HG03064 (cell line): ENCODE results near the gene CEP164.
"Not testable (repeated sequence)": the region's sequence is repeated elsewhere in the genome, so short reads cannot be mapped to it uniquely, and the experiment has no call there.

ENCODE experiments used
- ATAC-seq: cut with Tn5 transposase; IDR thresholded peaks from one replicate; pipeline ENCODE4 v1.9.1; 2021; ENCODE audit warnings: low read depth; ENCODE audit not compliant: unreplicated experiment

Gene CEP164

DNA sequence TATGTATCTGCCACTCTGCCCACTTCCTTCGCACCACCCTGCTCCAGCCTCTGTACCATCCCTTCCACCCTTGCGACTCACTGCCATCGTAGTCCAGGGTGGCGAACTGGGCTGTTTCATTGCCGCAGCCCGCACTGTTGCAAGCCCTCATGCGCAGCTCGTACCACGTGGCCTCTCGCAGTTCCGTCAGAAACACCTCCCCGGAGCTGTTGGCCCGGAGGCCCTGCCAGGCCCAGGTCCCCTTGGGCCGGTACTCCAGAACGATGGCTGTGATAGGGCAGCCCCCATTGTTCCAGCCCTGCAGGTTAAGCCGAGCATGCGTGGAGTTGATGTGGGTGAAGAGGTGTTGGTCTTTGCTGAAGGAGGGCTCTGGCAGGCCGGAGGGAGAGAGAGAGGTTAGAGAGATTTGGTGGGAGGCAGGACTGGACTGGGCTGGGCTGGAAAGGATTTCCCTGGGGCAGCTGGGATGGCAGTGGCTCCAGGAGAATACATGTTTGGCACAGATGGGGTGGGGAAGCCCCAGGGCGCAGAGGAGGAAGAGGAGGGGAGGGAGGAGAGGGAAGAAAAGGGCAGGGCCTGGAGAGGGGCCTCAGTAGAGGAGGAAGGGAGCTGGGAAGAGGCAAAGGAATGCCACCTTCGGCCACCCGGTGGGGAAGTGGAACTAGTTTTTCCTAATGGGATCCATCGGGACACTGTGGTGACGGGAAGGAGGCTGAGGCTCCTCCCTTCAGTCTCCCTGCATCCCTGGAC, 109.6 kb downstream of the CEP164 start:
- no peak for ATAC-seq

DNA sequence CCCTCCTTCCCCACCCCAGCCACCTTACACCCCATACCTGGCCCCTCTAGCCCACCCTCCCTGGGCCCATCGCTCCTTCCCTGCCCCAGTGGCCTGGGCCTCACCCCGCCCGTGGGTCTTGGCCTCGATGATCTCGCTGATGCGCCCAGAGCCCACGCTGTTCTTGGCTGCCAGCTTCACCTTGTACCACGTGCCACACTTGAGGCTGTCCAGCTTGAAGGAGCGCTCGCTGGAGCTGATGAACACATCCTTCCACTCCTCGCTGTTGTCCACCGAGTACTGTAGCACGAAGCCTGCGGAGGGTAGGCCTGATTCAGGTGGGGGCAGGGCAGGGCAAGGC, 110.1 kb downstream of the CEP164 start:
- ATAC-seq = no peak

- no peak for ATAC-seq
Measured at GRCh38 chr11:117438371-117439000, 110.8 kb downstream of the CEP164 start.

DNA sequence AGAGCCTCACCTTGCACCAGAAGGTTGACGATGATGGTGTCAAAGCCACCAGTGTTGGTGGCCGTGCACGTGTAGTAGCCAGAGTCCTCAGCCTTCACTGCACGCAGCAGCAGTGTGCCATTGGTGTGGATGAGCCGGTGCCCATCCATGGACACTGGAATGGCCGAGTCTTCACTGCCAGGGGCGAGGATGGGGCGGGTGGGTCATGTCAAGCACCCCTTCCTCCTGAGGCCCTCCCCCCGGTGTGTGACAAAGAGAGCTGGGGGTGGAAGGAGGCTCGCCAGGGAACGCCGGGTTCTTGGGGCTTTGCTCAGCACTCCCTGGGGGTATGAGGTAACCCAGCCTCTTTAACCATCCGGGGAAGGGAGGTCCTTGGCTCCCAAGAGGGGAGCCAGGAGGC, 111.6 kb downstream of the CEP164 start:
- ATAC-seq = no peak

- ATAC-seq = no peak
Measured at GRCh38 chr11:117440258-117440657, 112.6 kb downstream of the CEP164 start.

DNA sequence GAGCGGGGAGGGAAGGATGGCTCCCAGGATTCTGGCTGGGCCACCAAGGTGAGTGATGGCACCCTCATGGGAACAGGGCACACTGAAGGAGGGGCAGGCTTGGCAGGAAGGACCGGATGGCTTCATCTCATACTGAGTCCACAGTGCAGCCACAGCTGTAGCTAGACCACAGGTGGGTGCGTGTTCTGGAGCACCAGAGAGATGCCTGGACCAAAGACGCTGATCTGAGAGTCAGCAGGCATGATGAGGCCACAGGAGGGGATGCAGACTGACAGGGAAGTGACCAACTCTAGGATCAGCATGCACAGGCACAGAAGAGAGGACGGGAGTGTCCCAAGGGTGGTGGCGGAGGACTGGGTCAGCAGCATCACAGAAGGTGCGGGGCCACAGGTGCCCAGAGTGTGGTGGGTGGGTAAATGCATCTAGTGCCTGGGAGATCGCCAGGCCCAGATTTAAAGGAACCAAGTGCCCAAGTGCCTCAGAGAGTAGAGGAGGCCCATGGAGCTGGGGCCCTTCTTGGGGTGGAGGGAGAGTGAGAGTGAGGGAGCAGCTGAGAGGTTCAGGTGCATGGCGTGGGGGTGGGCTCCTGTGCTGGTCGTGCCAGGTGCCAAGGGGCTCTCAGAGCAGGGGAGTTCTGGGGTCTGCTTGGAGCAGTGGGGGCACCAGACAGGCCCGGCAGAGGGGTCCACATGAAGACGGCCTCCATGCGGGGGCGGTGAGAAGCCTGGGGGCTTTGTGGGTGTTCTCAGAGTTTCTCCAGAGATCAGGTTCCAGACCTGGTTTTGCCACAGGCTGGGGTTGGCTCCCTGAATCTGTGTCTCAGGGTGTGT, 113.7 kb downstream of the CEP164 start:
- no peak for ATAC-seq

DNA sequence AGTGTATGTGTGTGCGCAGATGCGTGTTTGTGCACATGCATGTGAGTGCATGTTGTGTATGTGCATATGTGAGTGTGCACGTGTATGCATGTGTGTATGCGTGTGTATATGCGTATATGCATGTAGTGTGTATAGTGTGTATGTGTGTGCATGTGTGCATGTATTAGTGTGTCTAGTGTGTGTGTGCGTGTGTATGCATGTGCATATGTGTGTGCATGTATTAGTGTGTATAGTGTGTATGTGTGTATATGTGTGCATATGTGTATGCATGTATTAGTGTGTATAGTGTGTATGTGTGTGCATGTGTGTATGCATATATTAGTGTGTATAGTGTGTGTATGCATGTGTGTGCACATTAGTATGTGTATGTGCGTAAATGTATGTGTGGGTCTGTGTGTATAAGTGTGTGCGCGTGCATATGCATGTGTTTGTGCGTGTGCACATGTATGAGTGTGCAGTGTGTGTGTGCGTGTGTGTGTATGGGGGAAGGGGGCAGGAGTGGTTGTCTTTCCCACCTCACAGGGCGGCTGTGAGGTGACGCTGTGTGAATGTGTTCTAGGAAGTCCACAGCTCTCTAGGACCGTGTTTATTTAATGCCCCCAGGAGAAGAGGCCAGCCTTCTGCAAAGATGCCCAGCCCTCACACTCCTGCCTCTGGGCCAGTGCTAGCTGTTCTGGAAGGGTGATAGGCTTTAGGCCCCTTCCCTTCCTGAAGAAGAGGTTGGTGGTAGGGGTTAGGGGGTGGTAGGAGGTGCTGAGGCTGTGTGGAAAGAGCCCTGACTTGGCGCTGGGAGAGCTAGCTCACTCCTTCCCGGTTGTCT, 114.6 kb downstream of the CEP164 start:
- ATAC-seq = no peak

GRCh38 chr11:117442869-117443239, 115.2 kb downstream of the CEP164 start:
- ATAC-seq = no peak

DNA sequence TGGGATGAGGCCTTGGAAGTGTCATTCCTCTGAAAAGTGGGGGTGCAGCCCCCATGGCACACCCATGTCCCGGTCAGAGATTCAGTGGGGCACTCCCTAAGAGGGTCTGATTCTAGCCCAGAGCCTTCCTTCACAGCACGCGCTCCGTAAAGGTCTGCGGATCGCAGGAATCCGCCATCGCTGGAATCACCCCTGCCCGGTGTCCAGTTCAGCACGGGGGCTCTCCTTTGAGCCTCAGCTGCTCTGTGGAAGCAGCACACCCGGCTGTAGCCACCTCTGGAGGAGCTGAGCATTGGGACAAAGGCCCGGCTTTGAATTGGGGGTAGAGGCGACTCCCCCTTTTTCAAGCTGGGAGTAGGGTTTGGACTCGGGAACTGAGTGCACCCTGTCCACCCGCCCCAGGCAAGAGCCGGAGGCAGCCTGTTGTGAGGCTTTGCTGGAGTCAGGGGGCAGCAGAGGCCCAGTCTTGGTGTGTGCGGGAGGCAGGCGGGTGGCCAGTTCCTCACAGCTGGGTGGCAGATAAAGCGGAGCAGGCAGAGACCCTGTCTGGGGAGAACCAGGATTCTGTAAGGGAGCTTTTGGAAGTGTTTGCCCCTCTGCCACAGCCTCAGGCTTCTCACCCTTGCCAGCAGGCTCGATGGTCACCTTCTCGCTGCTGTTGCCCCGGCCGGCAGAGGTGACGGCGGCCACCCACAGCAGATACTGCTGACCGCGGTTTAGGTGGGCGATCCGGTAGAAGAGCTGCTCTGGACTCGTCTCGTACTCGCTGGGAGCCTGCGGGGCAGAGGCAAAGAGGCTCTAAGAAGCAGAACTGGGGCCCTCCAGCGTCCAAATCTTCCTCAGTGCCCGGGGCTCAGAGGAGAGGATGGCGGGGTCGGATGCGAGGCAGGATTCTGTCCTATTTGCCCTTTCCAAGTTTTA, 115.9 kb downstream of the CEP164 start:
- ATAC-seq = no peak

- ATAC-seq = no peak
Measured at GRCh38 chr11:117444256-117444655, 116.6 kb downstream of the CEP164 start.

- ATAC-seq = no peak
Measured at GRCh38 chr11:117444711-117445658, 117.3 kb downstream of the CEP164 start.

DNA sequence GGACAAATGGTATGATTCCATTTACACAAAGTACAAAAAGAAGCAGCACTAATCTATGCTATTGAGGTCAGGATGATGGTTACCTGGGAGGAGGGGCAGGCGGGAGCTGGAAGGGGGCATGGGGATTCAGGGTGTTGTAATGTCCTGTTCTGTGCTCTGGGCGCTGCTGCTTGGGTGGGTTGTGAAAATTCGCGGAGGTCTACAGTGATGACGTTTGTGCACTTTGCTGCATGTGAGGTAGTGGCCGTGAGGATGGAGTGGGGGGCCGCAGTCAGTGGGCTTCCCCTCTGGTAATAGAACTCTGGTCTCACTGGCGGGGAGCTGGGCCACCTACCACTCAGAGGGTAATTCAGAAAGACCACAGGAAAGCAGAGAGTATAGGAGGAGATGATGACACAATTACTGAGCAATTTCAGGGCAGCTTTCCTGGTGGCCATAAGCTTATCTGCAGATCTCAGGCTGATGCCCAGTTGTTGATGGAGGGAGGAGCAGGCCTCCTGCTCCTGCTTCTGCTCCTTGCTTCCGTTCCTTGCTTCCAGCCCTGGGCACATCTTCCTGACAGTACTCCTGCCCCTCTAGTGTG, 121.5 kb downstream of the CEP164 start:
- ATAC-seq = no peak

DNA sequence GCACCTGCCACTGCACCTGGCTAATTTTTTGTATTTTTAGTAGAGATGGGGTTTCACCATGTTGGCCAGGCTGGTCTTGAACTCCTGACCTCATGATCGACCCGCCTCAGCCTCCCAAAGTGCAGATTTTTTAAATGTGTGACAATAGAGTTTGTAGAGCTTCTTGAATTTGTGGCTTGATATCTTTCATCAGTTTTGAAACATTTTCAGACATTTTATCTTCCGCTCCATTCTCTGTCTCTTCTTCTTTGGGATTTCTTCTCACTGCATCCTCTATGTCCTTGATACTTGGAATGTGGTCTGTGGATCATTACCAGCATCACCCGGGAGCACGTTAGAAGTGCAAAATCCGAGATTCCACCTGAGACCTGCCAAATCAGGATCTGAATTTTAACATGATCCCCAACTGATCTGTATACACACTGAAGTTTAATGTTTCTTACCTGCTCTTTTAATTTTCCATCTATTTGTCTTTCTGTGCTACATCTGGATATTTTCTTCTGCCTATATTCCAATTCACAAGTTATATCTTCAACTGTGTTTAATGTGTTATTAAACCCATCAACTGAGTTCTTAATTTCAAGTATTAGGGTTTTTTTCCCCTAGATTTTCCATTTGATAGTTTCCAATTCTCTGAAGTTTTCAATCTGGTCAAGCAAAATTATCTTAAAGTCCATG, 126.4 kb downstream of the CEP164 start:
- ATAC-seq = no peak

DNA sequence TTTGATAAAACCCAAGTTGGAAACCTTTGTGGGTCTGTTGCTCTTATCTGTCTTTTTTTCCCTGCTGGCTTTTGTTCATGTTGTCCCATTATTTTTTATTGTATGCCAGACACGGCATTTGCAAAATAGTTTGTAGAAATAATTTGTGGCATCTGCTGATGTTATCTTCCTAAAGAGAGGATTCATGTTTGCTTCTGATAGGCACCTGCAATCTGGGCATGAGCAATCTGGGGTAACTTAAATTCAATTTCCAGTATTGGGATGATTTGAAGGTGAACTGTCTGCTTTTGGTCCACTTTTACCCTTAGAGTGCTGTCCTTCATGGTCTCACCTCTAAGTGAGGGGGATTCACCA, 126.9 kb downstream of the CEP164 start:
- ATAC-seq = no peak

DNA sequence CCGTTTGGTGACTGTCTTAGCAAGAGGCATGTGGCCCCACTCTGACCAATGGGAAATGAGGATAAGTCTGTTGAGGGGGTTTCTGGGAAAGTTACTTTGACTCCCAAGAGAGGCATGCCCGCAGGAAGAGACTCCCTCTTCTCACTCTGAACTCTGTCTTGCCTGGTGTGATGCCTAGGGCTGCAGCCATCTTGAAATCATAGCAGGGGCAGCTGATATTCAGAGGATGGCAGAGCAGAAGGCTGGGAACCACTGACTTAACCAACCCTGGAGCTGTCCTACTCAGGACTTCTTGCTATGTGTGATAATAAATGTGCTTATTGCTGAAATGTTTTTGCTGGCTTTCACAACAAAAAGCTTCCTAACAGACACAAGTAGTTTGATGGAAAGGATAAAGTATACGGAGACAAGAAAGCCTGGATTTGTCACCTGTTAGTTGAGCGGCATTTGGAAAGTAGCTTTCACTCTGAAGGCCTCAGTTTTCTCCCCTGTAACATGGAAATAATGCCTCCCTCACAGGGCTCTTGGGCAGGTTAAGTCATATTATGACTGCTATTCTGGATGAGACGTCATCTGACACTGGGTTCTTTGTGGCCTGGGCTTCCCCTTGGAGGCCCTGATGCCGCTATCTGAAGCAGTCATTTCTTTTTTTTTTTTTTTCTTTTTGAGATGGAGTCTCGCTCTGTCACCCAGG, 128.5 kb downstream of the CEP164 start:
- ATAC-seq = no peak

GRCh38 chr11:117456721-117457029, 129.0 kb downstream of the CEP164 start:
- ATAC-seq = not testable (repeated sequence)

DNA sequence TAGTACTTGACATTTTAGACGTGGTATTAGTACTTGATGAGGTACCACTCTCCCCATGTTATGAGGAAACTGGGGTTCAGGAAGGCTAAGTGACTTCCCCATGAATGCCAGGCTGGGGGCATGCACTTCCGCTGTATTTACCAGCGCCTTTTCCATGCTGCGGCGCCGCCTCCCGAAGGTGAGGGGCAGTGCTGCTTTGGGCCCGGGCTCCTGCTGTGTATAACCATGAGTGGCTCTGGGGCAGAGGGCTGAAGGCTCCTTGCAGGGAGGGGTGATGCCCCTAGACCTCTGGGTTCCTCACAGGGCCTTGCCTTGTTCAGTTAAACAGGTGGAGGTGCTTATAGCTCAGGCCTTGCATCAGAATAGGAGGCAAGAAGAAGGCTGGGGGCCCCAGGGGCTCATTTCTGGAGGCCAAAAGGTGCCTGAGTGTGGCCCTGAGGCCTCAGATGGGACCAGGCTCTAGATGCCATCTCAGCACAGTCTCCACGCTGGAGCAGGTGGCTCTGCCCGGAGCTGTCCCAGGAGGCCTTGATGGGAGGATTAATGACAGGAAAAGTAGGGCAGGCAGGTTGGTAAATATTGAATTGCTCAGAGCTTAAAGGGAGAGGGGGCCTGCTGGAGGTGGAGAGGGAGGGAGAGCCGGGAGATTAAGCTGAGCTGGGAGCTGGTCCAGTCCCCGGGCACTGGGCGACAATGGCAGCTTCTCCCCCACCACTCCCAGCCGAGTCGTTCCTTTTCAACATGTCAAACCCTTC, 129.6 kb downstream of the CEP164 start:
- ATAC-seq = no peak
